Measurements from ENCODE around the gene BDH1.

The BDH1 gene

DNA sequence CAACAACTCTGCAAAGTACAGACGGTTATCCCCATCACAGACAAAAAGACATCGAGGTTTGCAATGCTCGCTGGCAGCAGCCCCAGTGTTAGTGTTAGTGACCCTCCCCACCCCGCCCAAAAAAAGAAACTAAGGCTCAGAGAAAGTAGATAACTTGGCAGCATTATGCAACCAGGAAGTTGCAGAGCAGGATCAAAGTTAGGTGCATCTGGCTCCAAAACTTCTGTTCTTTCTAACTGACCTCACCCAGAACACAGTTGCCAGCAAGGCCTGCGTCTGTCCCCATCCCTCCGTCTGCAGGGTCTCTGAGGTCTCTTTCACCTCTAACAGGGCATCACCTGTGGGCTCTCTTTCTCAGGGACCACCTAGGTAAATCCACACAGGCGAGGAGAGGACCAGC lies 51.5 kb downstream of the BDH1 start:
- Histone ChIP-seq H3K4me1 (ENCODE audit: control insufficient read depth, insufficient read depth, low read length) (no peaks in the 10 kb centered on the region), H3K27ac (ENCODE audit: low read length) (no peak overlapping the region), H3K9me3 (ENCODE audit: control insufficient read depth, insufficient read depth, low read length) (no peaks in the 10 kb centered on the region), H3K27me3 (ENCODE audit: control insufficient read depth, insufficient read depth, low read length) (no peaks in the 10 kb centered on the region), H3K4me3 (ENCODE audit: low read length) (no peak overlapping the region), H3K36me3 (ENCODE audit: control insufficient read depth, insufficient read depth, low read length) (no peaks in the 10 kb centered on the region; the same call in 1 of the 2 replicates)
- no CpG with 5 or more reads among the region's 7 CpGs for WGBS (ENCODE audit: insufficient coverage, insufficient read length)
- no peak for DNase-seq (ENCODE audit: low read depth, low spot score)

DNA sequence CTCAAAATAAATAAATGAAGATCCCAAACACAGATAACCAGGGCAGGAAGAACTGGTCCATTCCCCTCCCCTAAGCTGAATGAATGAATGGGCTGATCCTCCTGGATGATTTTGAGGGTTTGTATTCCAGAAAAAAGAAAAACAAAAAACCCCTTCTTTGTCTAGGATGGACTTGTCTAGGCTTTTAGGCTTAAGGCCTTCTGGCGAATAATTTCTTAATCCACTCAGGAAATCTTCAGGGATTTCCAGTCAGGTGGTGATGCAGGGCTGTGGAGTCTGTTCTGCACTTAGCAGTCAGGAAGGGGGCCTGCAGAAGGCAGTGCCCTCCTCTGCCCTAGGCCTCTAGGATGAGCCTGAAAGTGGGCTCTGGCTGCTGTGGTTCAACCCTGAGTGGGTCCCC lies 52.1 kb downstream of the BDH1 start:
- Histone ChIP-seq H3K4me3 (ENCODE audit: low read length) (no peak overlapping the region), H3K36me3 (ENCODE audit: control insufficient read depth, insufficient read depth, low read length) (no peaks in the 10 kb centered on the region; the same call in 1 of the 2 replicates), H3K4me1 (ENCODE audit: control insufficient read depth, insufficient read depth, low read length) (no peaks in the 10 kb centered on the region; the same call in 1 of the 2 replicates), H3K9me3 (ENCODE audit: control insufficient read depth, insufficient read depth, low read length) (no peaks in the 10 kb centered on the region), H3K27ac (ENCODE audit: low read length) (no peak overlapping the region), H3K27me3 (ENCODE audit: control insufficient read depth, insufficient read depth, low read length) (no peaks in the 10 kb centered on the region)
- WGBS (ENCODE audit: insufficient coverage, insufficient read length), result no CpG with 5 or more reads among the region's 1 CpG
- DNase-seq (ENCODE audit: low read depth, low spot score), result no peak

DNA sequence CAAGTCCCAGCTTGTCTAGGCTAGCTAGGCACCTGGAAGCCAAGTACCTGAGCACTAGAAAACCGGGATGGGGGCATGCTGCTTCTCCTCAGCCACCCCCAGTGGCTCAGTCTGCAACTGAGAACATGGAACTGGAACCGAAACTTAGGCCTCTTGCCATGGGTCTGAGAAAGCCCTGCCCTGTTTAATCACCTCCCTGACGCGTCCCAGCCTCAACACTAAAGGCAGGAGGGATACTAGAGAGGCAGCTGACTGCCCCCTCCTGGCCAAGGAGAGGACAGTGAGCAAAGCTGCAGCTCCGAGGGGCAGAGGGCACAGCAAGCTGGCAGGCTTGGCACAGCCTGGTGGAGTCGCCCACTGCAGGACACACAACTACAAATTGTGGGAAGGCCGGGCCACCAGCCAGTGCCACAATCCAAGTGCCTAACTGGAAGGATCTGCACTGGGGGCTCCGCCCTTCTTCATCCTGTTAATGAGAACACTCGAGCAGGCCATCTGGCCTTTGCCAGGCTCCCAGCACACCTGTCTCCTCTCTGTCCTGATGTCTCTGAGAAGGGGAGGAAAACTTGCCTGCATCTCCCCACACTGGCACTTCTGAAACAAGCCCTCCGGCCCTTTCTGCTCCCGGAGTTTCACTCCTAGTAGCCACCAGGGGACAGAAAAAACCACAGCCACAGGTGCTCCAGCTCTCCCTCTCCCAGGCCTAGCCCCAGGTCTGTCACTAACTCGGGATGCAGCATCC lies 53.7 kb downstream of the BDH1 start:
- Histone ChIP-seq H3K36me3 (ENCODE audit: control insufficient read depth, insufficient read depth, low read length) (no peaks in the 10 kb centered on the region; the same call in 1 of the 2 replicates), H3K4me1 (ENCODE audit: control insufficient read depth, insufficient read depth, low read length) (no peaks in the 10 kb centered on the region; the same call in 1 of the 2 replicates), H3K27ac (ENCODE audit: low read length) (no peak overlapping the region), H3K4me3 (ENCODE audit: low read length) (no peak overlapping the region), H3K27me3 (ENCODE audit: control insufficient read depth, insufficient read depth, low read length) (no peaks in the 10 kb centered on the region), H3K9me3 (ENCODE audit: control insufficient read depth, insufficient read depth, low read length) (no peaks in the 10 kb centered on the region)
- WGBS (ENCODE audit: insufficient coverage, insufficient read length), result no CpG with 5 or more reads among the region's 12 CpGs
- DNase-seq (ENCODE audit: low read depth, low spot score), result no peak

- Histone ChIP-seq H3K9me3 (ENCODE audit: control insufficient read depth, insufficient read depth, low read length) (no peaks in the 10 kb centered on the region), H3K4me1 (ENCODE audit: control insufficient read depth, insufficient read depth, low read length) (no peaks in the 10 kb centered on the region; the same call in 1 of the 2 replicates), H3K27me3 (ENCODE audit: control insufficient read depth, insufficient read depth, low read length) (no peaks in the 10 kb centered on the region), H3K36me3 (ENCODE audit: control insufficient read depth, insufficient read depth, low read length) (no peaks in the 10 kb centered on the region; the same call in 1 of the 2 replicates), H3K27ac (ENCODE audit: low read length) (no peak overlapping the region), H3K4me3 (ENCODE audit: low read length) (no peak overlapping the region)
- DNase-seq (ENCODE audit: low read depth, low spot score), result no peak
- WGBS (ENCODE audit: insufficient coverage, insufficient read length), result no CpG with 5 or more reads among the region's 1 CpG
Observed at GRCh38 chr3:197501496-197501878, 54.3 kb downstream of the BDH1 start.

- Histone ChIP-seq H3K9me3 (ENCODE audit: control insufficient read depth, insufficient read depth, low read length) (no peaks in the 10 kb centered on the region), H3K36me3 (ENCODE audit: control insufficient read depth, insufficient read depth, low read length) (no peaks in the 10 kb centered on the region; the same call in 1 of the 2 replicates), H3K27me3 (ENCODE audit: control insufficient read depth, insufficient read depth, low read length) (no peaks in the 10 kb centered on the region), H3K4me3 (ENCODE audit: low read length) (no peak overlapping the region), H3K4me1 (ENCODE audit: control insufficient read depth, insufficient read depth, low read length) (no peaks in the 10 kb centered on the region; the same call in 1 of the 2 replicates), H3K27ac (ENCODE audit: low read length) (no peak overlapping the region)
- no peak for DNase-seq (ENCODE audit: low read depth, low spot score)
Observed at GRCh38 chr3:197500812-197501211, 55.0 kb downstream of the BDH1 start.

- no peaks in the 10 kb centered on the region; the same call in 1 of the 2 replicates for H3K36me3 ChIP-seq (ENCODE audit: control insufficient read depth, insufficient read depth, low read length)
- H3K27ac ChIP-seq (ENCODE audit: low read length), result no peak overlapping the region
- H3K27me3 ChIP-seq (ENCODE audit: control insufficient read depth, insufficient read depth, low read length), result no peaks in the 10 kb centered on the region
- H3K4me1 ChIP-seq (ENCODE audit: control insufficient read depth, insufficient read depth, low read length), result no peaks in the 10 kb centered on the region; the same call in 1 of the 2 replicates
- no peak for DNase-seq (ENCODE audit: low read depth, low spot score)
- no peaks in the 10 kb centered on the region for H3K9me3 ChIP-seq (ENCODE audit: control insufficient read depth, insufficient read depth, low read length)
- H3K4me3 ChIP-seq (ENCODE audit: low read length), result no peak overlapping the region
- WGBS (ENCODE audit: insufficient coverage, insufficient read length), result no CpG with 5 or more reads among the region's 8 CpGs
Observed at GRCh38 chr3:197499427-197499826, 56.3 kb downstream of the BDH1 start.

DNA sequence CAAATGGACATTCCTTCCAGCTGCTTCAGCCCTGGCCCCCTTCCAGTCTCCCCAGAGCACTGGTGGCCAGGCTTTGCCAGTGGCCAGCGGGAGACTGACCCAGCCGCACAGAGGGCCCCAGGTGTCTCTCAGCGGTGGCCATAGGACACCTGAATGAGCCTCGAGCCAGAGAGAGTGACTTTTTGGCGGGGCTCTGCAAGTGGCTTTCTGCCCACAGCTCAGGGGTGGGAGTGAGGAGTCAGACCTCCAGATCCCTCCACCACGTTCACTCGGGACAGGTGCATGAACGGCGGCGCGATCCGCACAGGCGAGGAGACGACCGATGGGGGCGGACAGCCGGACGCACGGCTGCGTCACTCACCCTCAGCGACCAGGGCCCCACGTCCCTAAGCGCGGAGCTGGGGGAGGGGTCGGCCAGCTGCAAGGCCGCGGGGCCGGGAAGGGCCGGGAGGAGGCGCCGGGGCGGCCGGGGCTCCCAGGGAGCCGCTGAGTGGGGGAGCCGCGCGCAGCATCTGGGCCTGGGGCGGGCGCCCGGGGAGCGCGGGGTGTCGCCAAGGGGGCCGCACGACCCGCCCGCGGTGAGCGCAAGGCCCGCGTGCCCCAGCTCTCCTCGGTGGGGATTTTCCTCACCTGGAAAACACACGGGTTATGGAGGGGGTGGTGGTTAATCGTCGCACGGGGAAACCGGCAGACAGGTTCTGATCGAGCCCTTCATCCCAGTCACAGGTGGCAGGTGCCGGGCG lies 57.1 kb downstream of the BDH1 start:
- Histone ChIP-seq H3K4me3 (ENCODE audit: low read length) (no peak overlapping the region), H3K27me3 (ENCODE audit: control insufficient read depth, insufficient read depth, low read length) (no peaks in the 10 kb centered on the region), H3K4me1 (ENCODE audit: control insufficient read depth, insufficient read depth, low read length) (no peaks in the 10 kb centered on the region; the same call in 1 of the 2 replicates), H3K9me3 (ENCODE audit: control insufficient read depth, insufficient read depth, low read length) (no peaks in the 10 kb centered on the region), H3K27ac (ENCODE audit: low read length) (no peak overlapping the region), H3K36me3 (ENCODE audit: control insufficient read depth, insufficient read depth, low read length) (no peaks in the 10 kb centered on the region; the same call in 1 of the 2 replicates)
- no peak for DNase-seq (ENCODE audit: low read depth, low spot score)
- WGBS (ENCODE audit: insufficient coverage, insufficient read length), result no CpG with 5 or more reads among the region's 60 CpGs

GRCh38 chr3:197496746-197497125 lies 59.0 kb downstream of the BDH1 start:
- no CpG with 5 or more reads among the region's 1 CpG for WGBS (ENCODE audit: insufficient coverage, insufficient read length)
- Histone ChIP-seq H3K4me3 (ENCODE audit: low read length) (no peak overlapping the region), H3K9me3 (ENCODE audit: control insufficient read depth, insufficient read depth, low read length) (no peaks in the 10 kb centered on the region), H3K4me1 (ENCODE audit: control insufficient read depth, insufficient read depth, low read length) (no peaks in the 10 kb centered on the region; the same call in 1 of the 2 replicates), H3K27ac (ENCODE audit: low read length) (no peak overlapping the region), H3K27me3 (ENCODE audit: control insufficient read depth, insufficient read depth, low read length) (no peaks in the 10 kb centered on the region), H3K36me3 (ENCODE audit: control insufficient read depth, insufficient read depth, low read length) (no peaks in the 10 kb centered on the region; the same call in 1 of the 2 replicates)
- DNase-seq (ENCODE audit: low read depth, low spot score), result no peak

GRCh38 chr3:197495999-197496745 lies 59.6 kb downstream of the BDH1 start:
- H3K4me1 ChIP-seq (ENCODE audit: control insufficient read depth, insufficient read depth, low read length), result no peaks in the 10 kb centered on the region; the same call in 1 of the 2 replicates
- no peaks in the 10 kb centered on the region for H3K36me3 ChIP-seq (ENCODE audit: control insufficient read depth, insufficient read depth, low read length)
- no peak overlapping the region for H3K27ac ChIP-seq (ENCODE audit: low read length)
- no peak for DNase-seq (ENCODE audit: low read depth, low spot score)
- no peaks in the 10 kb centered on the region for H3K9me3 ChIP-seq (ENCODE audit: control insufficient read depth, insufficient read depth, low read length)
- H3K27me3 ChIP-seq (ENCODE audit: control insufficient read depth, insufficient read depth, low read length), result no peaks in the 10 kb centered on the region
- H3K4me3 ChIP-seq (ENCODE audit: low read length), result no peak overlapping the region
- WGBS (ENCODE audit: insufficient coverage, insufficient read length), result no CpG with 5 or more reads among the region's 9 CpGs

DNA sequence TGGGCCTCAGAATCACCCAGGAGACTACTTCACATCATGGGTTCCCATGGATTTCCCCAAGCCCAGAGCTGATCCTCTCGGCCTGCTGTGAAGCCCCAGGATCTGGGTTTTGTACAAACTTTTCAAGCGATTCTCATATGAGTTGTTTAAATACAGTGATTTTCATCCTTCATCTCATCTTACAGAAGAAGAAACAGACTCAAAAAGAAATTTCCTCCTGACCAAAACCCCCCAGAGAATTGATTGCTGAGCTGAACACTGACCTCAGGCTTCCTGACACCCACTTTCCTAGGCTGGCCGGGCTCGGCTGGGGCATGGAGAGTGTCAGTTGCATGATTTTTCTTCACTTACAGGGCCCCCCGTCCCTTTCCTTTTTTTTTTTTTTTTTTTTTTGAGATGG lies 60.3 kb downstream of the BDH1 start:
- DNase-seq (ENCODE audit: low read depth, low spot score), result no peak
- Histone ChIP-seq H3K27ac (ENCODE audit: low read length) (no peak overlapping the region), H3K36me3 (ENCODE audit: control insufficient read depth, insufficient read depth, low read length) (no peaks in the 10 kb centered on the region), H3K4me1 (ENCODE audit: control insufficient read depth, insufficient read depth, low read length) (no peaks in the 10 kb centered on the region; the same call in 1 of the 2 replicates), H3K4me3 (ENCODE audit: low read length) (no peak overlapping the region), H3K27me3 (ENCODE audit: control insufficient read depth, insufficient read depth, low read length) (no peaks in the 10 kb centered on the region), H3K9me3 (ENCODE audit: control insufficient read depth, insufficient read depth, low read length) (no peaks in the 10 kb centered on the region)
- WGBS (ENCODE audit: insufficient coverage, insufficient read length), result no CpG with 5 or more reads among the region's 5 CpGs

Data from iPS DF 6.9 (cell line).